Stimulated activated CD4-positive, alpha-beta T cell treated with anti-CD3 and anti-CD28 coated beads, Interleukin-4, amount 100 ng/mL, for 4 hours (primary cell): ENCODE data around the gene SLC5A10.
"Not testable (repeated sequence)": the region's sequence is repeated elsewhere in the genome, so short reads cannot be mapped to it uniquely, and the experiment has no call there.

Experiments
- DNase-seq, 2 experiments: peaks; one replicate each; pipeline ENCODE4 v3.0.0-alpha.2; 2020

SLC5A10 gene

DNA sequence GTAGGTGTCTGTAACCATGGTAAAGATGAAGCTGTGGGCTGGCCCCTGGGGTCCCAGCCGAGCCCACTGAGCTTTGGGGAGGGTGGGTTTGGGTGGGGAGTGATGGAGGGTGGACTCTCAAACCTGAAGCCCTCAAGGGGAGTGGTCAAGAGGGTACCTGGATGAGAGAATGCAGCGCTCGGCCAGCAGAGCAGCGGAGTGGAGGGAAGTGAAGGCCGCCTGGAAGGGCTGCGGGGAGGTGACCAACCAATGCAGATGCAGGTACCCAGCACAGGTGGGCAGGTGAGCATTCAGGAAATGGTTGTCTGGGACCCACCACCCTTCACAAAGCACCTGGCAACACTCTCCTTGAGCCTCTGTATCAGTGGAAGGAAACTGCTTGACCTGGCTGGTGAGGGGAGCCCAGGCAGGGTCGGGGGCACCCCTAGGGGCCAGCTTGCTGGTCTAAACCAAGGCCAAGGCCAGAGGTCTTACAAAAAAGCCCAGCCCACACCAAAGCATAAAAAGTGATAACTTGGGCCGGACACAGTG lies 3.4 kb upstream of the SLC5A10 start:
- DNase-seq = no peak

DNA sequence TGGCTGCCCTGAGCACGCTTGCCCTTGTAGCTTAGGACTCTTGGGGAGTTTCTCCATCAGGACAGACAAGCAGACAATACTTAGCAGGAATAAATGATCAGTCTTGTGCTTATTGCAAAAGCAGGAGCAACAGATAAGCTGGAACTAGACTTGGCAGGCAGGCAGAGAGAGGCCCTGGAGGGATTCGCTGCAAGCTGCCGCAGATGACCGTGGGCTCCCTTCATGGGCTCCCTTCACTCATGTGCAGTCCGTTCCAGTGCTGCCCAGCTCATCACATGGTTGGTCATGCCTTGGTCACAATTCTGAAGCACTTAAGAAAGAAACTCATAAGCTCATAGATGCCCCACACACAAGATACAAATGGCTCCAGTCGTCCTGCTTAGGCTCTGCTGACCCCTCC lies 2.4 kb upstream of the SLC5A10 start:
- no peak for DNase-seq

DNA sequence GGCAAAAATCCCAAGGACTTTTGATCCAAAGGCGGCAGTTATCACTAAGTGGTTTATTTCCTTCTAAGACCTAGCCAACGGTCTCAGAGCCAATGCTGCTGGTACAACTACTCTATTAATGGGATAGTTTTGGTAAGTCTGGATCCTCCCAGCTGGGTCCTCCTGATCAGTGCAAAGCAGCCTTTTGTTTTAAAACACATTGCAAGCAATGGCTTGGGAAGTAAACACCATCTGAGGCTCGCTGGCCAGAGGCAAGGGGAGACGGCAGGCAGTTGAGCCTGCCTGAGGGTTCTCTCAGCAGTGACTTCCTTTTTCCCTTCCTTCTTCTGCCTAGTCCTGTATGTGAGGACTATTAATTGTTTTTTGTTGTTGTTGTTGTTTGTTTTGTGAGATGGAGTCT lies 1.6 kb upstream of the SLC5A10 start:
- DNase-seq = no peak

DNA sequence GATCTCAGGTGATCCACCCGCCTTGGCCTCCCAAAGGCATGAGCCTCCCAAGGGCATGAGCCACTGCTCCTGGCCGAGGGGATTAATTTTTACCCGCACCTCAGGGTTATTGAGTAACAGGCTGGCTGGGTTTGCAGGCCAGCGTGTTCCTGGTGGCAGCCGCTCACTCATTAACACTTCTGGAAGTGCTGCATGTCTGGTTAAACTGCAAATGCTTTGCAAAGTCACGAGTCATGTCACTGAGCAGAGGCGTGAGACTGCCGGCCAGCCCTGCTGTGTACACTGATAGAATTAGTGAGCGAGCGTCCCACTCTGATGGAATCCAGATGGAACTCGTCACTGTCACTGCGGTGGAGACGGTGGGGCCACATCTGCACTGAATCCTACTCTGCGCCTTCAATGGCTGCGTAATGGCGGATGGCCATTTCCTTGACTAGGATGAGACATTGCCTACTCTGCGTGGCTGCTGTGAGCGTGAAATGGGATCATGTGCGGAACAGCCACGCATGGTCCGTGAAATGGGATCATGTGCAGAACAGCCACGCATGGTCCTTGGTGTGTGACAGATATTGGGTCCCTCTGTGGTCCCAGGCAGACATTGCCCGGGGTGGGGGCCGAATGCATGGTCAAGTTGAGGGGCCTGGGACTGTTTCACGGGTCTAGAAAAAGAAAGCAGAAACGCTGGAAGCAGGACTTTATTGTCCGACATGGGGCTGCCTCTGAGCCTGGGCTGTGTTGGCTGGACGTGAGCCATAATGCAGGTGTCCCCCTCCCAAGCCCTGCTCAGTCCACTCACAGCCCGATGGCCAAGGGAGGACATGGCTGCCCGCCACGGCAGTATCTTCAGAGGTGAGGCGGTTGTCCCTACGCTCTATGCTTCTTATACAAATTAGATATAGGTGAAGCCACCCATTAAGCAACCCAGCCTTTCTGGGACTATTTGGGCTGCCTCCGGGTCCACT lies 740 bp upstream of the SLC5A10 start:
- DNase-seq = no peak

DNA sequence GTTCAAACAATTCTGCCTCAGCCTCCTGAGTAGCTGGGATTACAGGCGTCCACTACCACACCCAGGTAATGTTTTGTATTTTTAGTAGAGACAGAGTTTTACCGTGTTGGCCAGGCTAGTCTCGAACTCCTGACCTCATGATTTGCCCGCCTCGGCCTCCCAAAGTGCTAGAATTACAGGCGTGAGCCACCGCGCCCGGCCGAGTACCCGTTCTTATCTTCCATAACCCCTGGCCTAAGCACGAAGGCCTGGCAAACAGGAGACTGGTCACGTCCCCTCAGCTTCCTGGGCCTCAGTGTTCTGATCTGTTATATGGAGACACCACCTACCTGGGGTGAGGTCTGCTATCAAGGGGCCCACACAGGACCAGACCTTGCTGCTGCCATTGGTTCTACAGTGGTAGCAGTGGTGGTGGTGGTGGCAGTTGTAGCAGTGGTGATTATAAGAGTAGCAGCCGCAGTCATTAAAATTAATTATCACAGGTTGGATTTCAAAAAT lies 1.3 kb downstream of the SLC5A10 start:
- DNase-seq = no peak

DNA sequence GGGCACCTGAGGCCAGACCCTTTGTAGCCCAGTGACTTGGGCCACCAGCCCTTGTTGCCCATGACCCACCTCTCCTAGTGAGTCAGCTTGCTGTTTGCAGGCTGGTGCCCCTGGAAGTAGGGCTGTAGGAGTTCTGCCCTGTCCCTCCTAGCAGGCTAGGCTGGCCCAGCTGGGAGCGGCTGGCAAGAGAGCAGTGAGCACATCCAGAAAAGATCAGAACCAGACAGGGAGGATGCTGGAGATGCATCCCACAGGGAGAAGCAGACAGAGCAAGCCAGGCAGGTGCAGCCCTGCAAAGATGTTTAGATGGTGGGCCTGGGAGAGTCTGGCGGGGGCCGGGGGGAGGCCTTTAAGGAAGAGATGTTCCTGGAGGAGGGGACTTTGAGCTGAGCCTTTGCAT lies 2.4 kb downstream of the SLC5A10 start:
- no peak for DNase-seq

GRCh38 chr17:18955009-18955408 lies 3.0 kb downstream of the SLC5A10 start:
- no peak for DNase-seq

DNA sequence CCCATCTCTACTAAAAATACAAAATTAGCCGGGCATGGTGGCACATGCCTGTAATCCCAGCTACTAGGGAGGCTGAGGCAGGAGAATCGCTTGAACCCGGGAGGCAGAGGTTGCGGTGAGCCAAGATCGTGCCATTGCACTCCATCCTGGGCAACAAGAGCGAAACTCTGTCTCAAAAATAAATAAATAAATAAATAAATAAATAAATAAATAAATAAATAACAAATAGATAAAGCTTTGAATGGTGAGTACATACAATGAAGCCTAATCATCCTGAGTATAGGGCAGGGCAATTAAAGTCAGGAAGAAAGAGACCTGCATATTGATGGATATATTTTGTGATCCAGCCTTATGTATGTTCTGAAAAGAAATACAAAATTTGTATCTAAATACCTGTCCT lies 4.1 kb downstream of the SLC5A10 start:
- DNase-seq = not testable (repeated sequence)

DNA sequence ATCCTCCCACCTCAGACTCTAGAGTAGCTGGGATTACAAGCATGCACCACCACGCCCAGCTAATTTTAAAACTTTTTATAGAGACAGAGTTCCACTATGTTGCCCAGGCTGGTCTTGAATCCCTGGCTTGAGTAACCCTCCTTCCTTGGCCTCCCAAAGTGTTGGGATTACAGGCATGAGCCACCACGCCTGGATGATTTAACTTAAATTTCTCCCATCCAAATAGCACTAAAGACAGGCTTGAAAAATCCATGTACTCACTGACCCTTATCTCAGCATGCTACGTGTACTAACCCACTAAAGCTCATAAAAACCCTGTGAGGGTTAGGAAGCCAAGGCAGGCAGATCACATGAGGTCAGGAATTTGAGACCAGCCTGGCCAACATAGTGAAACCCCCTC lies 4.6 kb downstream of the SLC5A10 start:
- DNase-seq = no peak

DNA sequence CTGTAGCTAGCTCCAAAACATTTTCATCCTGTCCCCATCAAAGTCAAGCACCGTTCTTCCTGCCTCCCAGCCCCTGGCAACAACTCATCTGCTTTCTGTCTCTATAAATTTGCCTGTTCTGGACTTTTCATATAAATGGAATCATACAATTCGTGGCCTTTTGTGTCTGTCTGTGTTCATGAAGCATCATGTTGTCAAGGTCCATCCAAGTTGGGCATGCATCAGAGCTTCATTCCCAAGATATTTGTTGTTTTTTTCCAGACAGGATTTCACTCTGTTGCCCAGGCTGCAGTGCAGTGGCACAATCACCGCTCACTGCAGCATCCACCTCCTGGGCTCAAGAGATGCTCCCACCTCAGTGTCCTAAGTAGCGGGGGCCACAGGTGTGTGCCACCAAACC lies 5.9 kb downstream of the SLC5A10 start:
- DNase-seq = no peak

GRCh38 chr17:18958611-18959010 lies 6.6 kb downstream of the SLC5A10 start:
- DNase-seq = no peak

DNA sequence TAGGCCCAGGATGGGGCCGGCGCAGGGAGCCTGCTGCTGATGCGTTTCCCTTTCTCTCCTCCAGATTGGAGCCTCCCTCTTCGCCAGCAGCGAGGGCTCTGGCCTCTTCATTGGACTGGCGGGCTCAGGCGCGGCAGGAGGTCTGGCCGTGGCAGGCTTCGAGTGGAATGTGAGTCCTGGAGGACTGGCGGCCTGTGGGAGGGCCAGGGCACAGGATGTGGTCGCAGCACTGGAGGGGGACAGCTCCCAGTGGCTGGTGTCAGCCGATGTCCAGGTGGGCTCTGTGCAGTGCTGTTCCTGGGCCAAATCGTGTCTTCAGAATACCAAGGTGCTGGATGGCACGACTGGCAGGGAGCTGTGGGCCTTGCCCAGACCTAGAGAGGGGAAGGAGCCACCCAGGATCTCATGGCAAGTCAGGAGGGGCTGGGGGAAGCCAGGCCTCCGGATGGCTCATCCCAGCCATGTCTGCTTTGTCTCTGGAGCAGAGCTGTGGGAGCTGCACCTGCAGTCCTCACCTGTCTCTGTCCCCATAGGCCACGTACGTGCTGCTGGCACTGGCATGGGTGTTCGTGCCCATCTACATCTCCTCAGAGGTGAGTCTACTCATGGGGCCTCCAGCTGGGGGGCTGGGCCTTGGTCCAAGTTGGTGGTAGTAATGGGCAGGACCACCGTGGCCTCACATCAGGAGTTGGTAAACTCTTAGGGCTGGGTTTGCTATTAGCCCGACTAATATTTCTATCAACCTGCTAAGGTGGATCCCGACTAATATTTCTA lies 7.3 kb downstream of the SLC5A10 start:
- DNase-seq = no peak

- DNase-seq = no peak
These were observed 7.9 kb downstream of the SLC5A10 start for GRCh38 chr17:18959845-18960240.

DNA sequence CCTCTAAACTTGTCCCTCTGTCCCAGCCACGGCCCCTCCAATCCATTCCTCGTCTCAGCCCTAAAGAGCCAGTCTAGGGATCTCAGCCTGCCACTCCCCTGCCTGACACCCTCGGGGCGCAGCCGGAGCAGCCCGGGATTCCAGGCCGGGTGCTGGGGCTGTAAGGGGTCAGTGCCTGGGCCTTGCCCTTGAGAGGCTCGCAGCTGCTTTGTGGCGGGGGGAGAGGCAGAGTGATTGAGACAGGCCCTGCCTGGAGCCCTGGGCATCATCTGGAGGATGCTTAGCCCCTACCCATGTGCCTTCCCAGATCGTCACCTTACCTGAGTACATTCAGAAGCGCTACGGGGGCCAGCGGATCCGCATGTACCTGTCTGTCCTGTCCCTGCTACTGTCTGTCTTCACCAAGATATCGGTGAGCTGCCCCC lies 8.3 kb downstream of the SLC5A10 start:
- DNase-seq = no peak

- DNase-seq = peak; percentile 63 to 80
These were observed 9.0 kb downstream of the SLC5A10 start for GRCh38 chr17:18960803-18961511.

GRCh38 chr17:18961634-18962493 lies 9.9 kb downstream of the SLC5A10 start:
- DNase-seq = peak in 1 of 2 experiments; percentile 15

GRCh38 chr17:18962494-18962815 lies 10.5 kb downstream of the SLC5A10 start:
- DNase-seq = no peak

- no peak for DNase-seq
These were observed 11.4 kb downstream of the SLC5A10 start for GRCh38 chr17:18963126-18964017.

GRCh38 chr17:18964018-18964351 lies 12.0 kb downstream of the SLC5A10 start:
- no peak for DNase-seq

DNA sequence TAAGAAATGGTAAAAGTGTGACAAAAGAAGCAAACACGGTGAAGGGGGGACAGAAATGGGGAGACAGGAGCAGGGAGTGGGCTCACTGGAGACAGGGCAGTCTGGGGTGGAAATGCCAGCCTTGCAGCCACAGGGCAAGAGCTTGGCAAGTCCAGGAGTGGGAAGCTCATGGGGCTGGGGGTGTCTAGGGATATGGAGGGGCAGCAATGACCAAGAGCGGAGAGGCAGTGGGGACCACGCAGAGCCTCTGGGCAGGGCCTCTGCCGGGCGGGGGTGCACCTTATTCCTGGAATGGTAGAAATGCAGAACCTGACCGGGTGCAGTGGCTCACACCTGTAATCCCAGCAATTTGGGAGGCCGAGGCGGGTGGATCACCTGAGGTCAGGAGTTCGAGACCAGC lies 12.6 kb downstream of the SLC5A10 start:
- DNase-seq = no peak
